GM19468 (cell line): ENCODE data around the gene ITSN2.
"Not testable (repeated sequence)": the region's sequence is repeated elsewhere in the genome, so short reads cannot be mapped to it uniquely, and the experiment has no call there.

Experiments used
- ATAC-seq: cut with Tn5 transposase; IDR thresholded peaks from one replicate; pipeline ENCODE4 v1.9.1; 2021; ENCODE audit warnings: mild to moderate bottlenecking, moderate library complexity, moderate number of reproducible peaks; ENCODE audit not compliant: unreplicated experiment; ENCODE audit errors: extremely low read depth

The ITSN2 gene

DNA sequence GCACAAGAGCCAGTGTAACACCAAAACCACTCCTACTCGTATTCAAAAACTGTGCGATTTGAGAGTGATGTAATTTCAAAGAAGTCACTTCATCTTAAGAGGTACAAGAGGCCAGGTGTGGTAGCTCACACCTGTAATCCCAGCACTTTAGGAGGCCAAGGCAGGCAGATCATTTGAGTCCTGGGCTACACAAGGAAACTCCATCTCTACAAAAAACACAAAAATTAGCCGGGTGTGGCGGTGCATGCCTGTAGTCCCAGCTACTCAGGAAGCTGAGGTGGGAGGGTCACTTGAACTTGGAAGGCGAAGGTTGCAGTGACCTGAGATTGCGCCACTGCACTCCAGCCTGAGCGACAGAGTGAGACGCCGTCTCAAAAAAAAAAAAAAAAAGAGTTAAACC is 21.2 kb downstream of the ITSN2 start:
- ATAC-seq, result not testable (repeated sequence)

DNA sequence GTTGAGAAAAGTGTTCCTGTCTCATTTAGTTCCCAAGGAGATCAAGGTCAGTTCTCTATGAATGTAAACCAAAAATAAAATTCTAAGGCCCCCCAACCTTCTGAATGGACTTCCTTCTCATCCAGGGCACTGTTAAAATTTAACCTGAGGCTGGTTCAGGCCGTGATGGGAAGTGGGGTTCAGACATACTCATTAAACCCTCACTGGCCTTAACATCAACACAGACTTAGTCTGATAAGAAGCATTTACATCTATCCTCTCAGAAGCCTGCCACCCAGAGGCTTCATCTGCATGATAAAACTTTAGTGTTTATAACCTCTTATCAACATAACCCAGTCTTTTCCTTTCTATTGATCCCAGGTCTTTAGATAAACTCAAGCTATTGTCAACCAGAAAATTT is 22.4 kb downstream of the ITSN2 start:
- no peak for ATAC-seq

DNA sequence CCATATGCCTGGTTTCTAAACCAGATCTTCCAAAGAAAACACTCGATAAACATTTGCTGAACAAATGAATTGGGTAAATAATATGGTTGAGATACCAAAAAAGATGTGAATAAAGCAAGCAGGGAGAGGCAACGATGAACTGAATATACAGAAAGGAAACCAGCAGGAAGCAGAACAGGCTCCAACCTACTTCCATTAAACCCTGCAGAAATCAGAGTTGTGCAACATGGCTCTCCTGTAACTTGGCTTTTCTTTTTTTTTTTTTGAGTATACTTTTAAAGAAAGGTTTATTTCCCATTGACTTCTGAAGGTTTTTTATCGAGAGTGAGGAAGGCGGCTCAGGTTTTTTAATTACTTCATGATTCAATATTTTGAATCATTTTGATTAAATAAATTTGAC is 23.5 kb downstream of the ITSN2 start:
- no peak for ATAC-seq

DNA sequence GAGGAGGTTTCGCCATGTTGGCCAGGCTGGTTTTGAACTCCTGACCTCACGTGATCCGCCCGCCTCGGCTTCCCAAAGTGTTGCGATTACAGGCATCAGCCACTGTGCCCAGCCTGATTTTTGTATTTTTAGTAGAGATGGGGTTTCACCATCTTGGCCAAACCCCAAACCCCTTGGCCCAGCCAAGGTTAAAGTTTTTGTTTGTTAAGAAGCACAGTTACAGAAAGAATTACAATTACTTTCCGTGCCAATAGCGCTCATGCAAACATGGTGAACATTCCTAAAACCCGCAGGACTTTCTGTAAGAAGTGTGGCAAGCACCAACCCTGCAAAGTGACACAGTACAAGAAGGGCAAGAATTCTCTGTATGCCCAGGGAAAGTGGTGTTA is 26.1 kb downstream of the ITSN2 start:
- no peak for ATAC-seq

- ATAC-seq, result no peak
Observed at GRCh38 chr2:24332791-24333540, 27.4 kb downstream of the ITSN2 start.

DNA sequence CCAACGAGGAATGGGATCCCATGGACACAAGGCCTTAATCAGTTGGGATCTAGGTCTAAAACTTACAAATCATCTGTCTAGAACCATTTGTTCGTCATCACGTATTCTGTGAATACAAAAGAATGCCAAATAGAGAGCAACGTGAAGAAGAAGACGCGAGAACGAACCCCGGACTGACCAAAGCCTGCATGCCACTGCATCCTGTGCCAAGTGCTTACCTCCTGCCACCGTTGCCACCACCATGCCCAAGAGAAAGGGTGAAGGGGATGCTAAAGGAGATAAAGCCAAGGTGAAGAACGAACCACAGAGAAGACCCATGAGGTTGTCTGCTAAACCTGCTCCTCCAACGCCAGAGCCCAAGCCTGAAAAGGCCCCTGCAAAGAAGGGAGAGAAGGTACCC is 30.2 kb downstream of the ITSN2 start:
- no peak for ATAC-seq

DNA sequence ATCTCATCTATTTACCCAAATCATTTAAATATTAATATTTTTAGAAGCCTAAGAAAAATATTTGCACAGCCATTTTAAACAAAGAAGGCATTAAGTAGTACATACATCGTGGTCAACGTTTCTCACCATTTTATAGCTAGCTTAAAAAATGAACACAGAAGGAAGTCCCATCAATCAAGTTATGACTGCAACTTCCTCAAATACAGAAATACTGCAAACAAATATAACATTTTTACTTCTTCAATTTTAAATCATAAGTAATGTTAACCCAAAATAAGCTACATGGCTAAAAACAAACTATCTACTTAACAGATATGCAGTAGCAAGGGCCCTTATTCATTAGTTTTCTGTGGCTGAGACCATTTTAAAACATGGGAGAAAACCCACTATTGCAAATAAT is 30.6 kb downstream of the ITSN2 start:
- ATAC-seq, result no peak

- ATAC-seq, result no peak
Observed at GRCh38 chr2:24328010-24328409, 32.3 kb downstream of the ITSN2 start.

DNA sequence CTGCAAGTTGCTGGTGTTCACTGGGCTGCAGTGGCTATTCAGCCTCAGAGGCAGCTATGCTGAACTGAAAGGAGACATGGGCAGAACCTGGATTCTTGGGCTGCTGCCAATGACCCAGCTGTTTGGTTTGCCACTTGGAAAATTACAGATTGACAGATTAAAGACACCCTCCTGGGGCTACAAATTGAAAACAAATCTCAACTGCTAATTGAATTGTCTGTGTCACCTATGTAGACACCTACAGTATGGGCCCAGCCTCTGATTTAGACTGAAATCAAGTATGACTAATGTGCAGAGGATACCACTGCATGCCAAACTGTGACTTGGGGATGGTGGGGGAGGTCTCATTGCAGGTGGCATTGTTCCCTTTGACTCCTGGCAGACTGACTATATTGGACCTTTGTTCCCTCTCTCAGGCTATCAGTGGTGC is 42.8 kb downstream of the ITSN2 start:
- ATAC-seq, result no peak

GRCh38 chr2:24315669-24316068 is 44.7 kb downstream of the ITSN2 start:
- no peak for ATAC-seq

DNA sequence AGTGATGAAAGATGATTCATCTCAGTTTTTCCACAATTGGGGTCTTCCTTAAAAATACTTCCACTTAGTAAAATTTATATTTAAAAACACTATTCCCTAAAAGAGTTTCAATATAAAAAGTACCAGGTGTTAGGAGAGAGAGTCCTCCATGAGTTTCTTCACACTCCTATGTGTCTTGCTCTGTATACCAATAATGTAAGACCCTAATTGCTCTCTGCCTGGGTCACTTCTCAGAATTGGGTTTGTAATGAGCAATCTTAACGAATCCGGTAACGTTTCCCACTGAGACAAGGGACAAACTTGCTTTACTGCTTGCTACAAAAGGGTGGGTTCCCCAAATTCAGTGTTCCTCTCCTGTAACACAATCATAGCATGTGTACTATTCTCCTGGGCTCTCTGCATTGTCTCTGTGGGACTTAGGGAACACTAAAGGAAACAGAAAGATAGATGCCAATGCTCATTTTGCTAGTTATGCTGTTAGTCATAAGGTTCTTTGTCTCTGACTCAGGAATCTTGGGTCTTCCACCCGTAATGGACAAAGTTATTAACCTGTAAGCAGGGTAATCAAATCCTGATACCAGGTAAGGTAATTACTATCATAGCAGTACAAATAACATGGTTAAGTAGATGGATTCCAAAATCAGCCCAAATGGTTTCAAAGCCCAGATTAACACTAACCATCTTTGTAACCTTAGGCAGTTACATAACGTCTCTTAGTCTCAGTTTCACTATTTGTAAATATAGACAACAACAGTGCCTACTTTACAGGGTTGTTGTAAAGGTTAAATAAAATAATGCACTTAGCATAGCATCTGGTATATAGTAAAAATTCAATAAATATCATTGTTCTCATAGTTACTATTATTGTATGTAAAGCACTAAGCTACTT is 46.3 kb downstream of the ITSN2 start:
- no peak for ATAC-seq

- ATAC-seq, result no peak
Observed at GRCh38 chr2:24307961-24308360, 52.4 kb downstream of the ITSN2 start.

DNA sequence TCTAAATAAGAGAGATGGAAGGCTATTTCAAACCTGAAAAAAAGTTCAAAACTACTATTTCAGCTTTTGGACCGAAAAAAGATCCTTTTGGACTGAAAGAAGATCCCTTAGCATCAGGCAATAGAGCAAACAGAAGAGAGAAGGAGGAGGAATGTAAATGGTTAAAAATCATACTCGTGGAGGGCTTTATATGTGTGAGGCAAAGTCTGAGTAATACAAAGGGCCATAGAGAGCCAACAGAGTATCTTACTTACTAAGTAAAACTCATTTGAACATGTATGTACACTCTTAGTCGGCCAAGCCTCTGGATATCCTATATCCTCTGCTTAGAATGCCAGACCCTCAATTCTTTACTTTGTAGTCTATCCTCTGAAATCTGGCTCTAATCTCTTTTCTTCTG is 55.7 kb downstream of the ITSN2 start:
- no peak for ATAC-seq

DNA sequence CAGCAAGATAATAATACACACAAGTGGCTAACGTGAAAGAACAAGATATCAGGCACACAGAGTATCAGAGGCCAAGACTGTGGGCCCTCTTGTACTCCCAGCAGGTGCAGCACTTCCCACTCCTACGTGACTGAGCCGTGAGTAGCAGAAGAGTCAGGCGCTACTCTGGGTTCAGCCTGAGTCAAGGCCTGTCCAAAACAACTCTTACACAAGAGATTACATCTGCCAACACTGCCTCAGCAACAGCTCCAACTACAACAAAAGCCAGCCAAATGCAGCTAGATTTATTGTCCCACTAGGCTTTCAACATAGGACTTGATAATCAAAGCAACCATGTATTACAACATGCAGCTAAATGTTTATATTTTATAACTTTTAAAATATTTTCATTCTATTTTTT is 56.2 kb downstream of the ITSN2 start:
- no peak for ATAC-seq

- no peak for ATAC-seq
Observed at GRCh38 chr2:24301599-24301998, 58.7 kb downstream of the ITSN2 start.

GRCh38 chr2:24297663-24298062 is 62.7 kb downstream of the ITSN2 start:
- ATAC-seq, result no peak

- ATAC-seq, result no peak
Observed at GRCh38 chr2:24287171-24287570, 73.2 kb downstream of the ITSN2 start.

- no peak for ATAC-seq
Observed at GRCh38 chr2:24285484-24286152, 74.7 kb downstream of the ITSN2 start.

GRCh38 chr2:24280645-24281044 is 79.7 kb downstream of the ITSN2 start:
- no peak for ATAC-seq

DNA sequence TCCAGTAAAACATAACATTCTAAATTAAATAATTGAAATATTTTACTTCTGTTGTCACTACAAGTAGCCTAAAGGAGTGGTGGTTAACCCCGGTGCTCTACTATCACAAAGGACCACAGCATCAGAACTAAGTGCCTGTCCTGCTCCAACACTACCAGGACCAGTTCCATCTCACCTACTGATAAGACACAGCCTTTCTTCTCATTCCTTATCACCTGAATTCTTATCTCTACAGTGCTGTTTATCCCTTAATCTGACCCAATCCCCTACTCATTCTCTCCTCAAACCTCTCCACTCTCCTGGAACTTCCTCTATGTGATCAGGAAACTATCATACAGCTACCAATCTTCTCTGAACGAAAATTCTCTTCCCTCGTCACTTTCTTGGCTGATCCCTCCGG is 80.2 kb downstream of the ITSN2 start:
- ATAC-seq, result no peak

- no peak for ATAC-seq
Observed at GRCh38 chr2:24276349-24276899, 83.9 kb downstream of the ITSN2 start.
